Measurements from ENCODE around the gene ITGB3. TPM values are rescaled to one million over a fixed set of nuclear protein-coding genes. Genes with fewer than 3 reads are reported as not detected.

ITGB3 gene
- polyA plus RNA-seq, 1 of the 3 experiments (the other 2 are of a cell fraction) = 4.6 TPM

GRCh38 chr17:47231866-47232265 is 21.8 kb upstream of the ITGB3 start:
- no peaks in the 10 kb centered on the region for H3K36me3 ChIP-seq (replicated peaks in 1 of 2; ENCODE audit: control insufficient read depth in 1 of 2, insufficient read depth in 2 of 2, low read length in 1 of 2)
- no peaks in the 10 kb centered on the region for H3K27me3 ChIP-seq (ENCODE audit: insufficient read depth)
- CTCF ChIA-PET = interaction anchor here (3.3 to 7.7 kb wide), 2 partner anchors 10 to 82 kb away, joined by 71 to 279 read pairs; no protein-coding TSS in a partner anchor
- H3K9ac ChIP-seq = no peak overlapping the region
- no peak for TF ChIP-seq EZH2phosphoT487 (IDR thresholded peaks at IDR 0.05; ENCODE audit: borderline replicate concordance, low read depth)
- TF ChIP-seq ELF1 (IDR thresholded peaks at IDR 0.05) = no peak
- TF ChIP-seq RCOR1 (IDR thresholded peaks at IDR 0.05; ENCODE audit: low read length) = no peak
- TF ChIP-seq MEF2A (IDR thresholded peaks at IDR 0.05; ENCODE audit: borderline replicate concordance, low read depth) = no peak
- TF ChIP-seq ZBTB33 (IDR thresholded peaks at IDR 0.05; ENCODE audit: borderline replicate concordance, low read depth) = no peak
- no peak for TF ChIP-seq POLR2AphosphoS5 (IDR thresholded peaks at IDR 0.05; ENCODE audit: low read depth, low read length)
- TF ChIP-seq RFX5 (IDR thresholded peaks at IDR 0.05; ENCODE audit: low read length) = no peak
- no peak for TF ChIP-seq TAF1 (IDR thresholded peaks at IDR 0.05; ENCODE audit: borderline replicate concordance, low read depth, low read length)
- TF ChIP-seq IRF3 (IDR thresholded peaks at IDR 0.05; ENCODE audit: low read depth, low read length) = no peak
- TF ChIP-seq YY1 (IDR thresholded peaks at IDR 0.05; ENCODE audit: low read depth) = no peak
- no peak for TF ChIP-seq SMC3 (IDR thresholded peaks at IDR 0.05; ENCODE audit: low read depth, low read length)
- TF ChIP-seq CTCF (IDR thresholded peaks at IDR 0.05) = no peak
- TF ChIP-seq, protein P1, sequence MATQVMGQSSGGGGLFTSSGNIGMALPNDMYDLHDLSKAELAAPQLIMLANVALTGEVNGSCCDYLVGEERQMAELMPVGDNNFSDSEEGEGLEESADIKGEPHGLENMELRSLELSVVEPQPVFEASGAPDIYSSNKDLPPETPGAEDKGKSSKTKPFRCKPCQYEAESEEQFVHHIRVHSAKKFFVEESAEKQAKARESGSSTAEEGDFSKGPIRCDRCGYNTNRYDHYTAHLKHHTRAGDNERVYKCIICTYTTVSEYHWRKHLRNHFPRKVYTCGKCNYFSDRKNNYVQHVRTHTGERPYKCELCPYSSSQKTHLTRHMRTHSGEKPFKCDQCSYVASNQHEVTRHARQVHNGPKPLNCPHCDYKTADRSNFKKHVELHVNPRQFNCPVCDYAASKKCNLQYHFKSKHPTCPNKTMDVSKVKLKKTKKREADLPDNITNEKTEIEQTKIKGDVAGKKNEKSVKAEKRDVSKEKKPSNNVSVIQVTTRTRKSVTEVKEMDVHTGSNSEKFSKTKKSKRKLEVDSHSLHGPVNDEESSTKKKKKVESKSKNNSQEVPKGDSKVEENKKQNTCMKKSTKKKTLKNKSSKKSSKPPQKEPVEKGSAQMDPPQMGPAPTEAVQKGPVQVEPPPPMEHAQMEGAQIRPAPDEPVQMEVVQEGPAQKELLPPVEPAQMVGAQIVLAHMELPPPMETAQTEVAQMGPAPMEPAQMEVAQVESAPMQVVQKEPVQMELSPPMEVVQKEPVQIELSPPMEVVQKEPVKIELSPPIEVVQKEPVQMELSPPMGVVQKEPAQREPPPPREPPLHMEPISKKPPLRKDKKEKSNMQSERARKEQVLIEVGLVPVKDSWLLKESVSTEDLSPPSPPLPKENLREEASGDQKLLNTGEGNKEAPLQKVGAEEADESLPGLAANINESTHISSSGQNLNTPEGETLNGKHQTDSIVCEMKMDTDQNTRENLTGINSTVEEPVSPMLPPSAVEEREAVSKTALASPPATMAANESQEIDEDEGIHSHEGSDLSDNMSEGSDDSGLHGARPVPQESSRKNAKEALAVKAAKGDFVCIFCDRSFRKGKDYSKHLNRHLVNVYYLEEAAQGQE (IDR thresholded peaks at IDR 0.05; ENCODE audit: low read depth, low read length) = no peak
- TF ChIP-seq JUND (IDR thresholded peaks at IDR 0.05) = no peak
- no peak for TF ChIP-seq RAD21 (IDR thresholded peaks at IDR 0.05; ENCODE audit: low read length)
- no peak for TF ChIP-seq CHD2 (IDR thresholded peaks at IDR 0.05; ENCODE audit: low read length, partially characterized antibody)
- no peak for TF ChIP-seq GATA2 (CRISPR knock-in tag; IDR thresholded peaks at IDR 0.05)
- no peak for TF ChIP-seq TEAD4 (IDR thresholded peaks at IDR 0.05; ENCODE audit: borderline replicate concordance, insufficient read depth)
- H3K9me3 ChIP-seq = no peaks in the 10 kb centered on the region
- WGBS (ENCODE audit: low lambda C conversion rate) = 82% methylated on average over 3 of the region's 3 CpGs
- DNase-seq = no peak
- H3K27ac ChIP-seq (ENCODE audit: low read depth in 2 of 2, low read length in 1 of 2) = no peak overlapping the region
- no peaks in the 10 kb centered on the region for H3K9me2 ChIP-seq
- no peaks in the 10 kb centered on the region for H3F3A ChIP-seq (replicated peaks; ENCODE audit: insufficient read depth)
- POLR2A ChIA-PET = no interaction called here
- no peak overlapping the region for H2AFZ ChIP-seq (ENCODE audit: low read depth)
- no peaks in the 10 kb centered on the region for H4K20me1 ChIP-seq (ENCODE audit: insufficient read depth)
- H3K79me2 ChIP-seq (ENCODE audit: insufficient read depth) = no peaks in the 10 kb centered on the region
- no peak overlapping the region for H3K4me3 ChIP-seq (ENCODE audit: low read depth in 2 of 2, low read length in 1 of 2)
- H3K4me2 ChIP-seq = no peak overlapping the region
- H3K4me1 ChIP-seq (ENCODE audit: control insufficient read depth in 1 of 2, insufficient read depth in 2 of 2, low read depth in 1 of 2, low read length in 1 of 2) = peaks cover 0 to 5% of the 10 kb centered on the region in 2 experiments; a peak in 1 of 4 replicates
